ENCODE measurements around the gene HRH2.
"Not testable (repeated sequence)": the region's sequence is repeated elsewhere in the genome, so short reads cannot be mapped to it uniquely, and the experiment has no call there.

The HRH2 gene

DNA sequence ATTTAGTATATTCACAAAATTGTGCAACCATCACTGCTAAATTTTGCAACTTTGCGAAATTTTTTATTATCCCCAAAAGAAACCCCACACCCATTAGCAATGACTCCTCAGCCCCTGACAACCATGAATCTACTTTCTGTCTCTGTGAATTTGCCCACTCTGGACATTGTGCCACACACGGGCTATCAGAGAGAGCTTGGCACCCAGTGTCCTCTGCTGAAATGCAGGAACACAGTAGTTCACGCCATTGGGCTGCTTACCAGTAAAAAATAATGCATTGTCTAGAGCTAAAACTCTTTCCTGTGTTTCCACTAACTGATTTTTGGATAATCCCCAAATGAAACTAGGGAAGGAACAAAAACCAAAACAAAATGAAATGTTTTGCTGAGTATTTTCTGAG, 60.0 kb downstream of the HRH2 start:
- no peak for DNase-seq

DNA sequence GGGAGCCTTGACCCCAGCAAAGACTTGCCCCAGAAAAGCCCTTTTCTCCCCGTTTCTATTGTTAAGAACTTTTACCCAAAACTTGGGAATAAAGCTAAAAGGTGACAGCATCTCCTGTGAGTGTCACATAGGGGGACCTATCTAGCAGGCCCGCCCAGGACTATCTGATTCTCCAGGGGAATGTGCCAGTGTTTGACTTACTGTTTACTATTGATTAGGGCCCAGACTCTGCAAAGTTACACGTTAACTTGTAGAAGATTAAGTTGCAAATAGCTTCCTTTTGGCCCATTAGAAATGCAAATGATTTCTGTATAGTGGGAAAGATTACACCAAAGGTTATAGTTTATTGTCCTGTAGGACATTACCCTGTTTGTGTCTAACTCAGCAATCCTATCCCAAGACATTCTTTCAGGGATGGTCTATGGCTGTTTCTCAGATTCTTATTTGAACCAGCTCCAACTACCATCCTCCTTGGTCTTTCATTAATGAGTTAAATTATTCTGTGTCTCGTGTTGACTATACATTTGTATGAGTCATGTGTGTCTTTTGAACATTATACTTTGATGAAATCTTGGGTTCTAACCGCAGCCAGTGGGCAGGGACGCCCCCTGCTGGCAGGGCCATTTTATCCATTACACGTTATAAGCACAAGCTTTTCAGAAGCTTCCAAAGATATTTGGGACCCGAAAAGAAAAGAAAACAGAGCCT, 60.7 kb downstream of the HRH2 start:
- DNase-seq: peak; percentile 81

DNA sequence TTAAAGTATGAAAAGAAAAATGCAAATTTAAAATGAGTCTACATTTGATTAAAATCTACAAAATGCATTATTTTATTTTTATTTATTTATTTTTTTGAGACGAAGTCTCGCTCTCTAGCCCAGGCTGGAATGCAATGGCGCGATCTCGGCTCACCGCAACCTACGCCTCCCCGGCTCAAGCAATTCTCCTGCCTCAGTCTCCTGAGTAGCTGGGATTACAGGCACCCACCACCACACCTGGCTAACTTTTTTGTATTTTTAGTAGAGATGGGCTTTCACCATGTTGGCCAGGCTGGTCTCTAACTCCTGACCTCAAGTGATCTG, 61.2 kb downstream of the HRH2 start:
- not testable (repeated sequence) for DNase-seq

DNA sequence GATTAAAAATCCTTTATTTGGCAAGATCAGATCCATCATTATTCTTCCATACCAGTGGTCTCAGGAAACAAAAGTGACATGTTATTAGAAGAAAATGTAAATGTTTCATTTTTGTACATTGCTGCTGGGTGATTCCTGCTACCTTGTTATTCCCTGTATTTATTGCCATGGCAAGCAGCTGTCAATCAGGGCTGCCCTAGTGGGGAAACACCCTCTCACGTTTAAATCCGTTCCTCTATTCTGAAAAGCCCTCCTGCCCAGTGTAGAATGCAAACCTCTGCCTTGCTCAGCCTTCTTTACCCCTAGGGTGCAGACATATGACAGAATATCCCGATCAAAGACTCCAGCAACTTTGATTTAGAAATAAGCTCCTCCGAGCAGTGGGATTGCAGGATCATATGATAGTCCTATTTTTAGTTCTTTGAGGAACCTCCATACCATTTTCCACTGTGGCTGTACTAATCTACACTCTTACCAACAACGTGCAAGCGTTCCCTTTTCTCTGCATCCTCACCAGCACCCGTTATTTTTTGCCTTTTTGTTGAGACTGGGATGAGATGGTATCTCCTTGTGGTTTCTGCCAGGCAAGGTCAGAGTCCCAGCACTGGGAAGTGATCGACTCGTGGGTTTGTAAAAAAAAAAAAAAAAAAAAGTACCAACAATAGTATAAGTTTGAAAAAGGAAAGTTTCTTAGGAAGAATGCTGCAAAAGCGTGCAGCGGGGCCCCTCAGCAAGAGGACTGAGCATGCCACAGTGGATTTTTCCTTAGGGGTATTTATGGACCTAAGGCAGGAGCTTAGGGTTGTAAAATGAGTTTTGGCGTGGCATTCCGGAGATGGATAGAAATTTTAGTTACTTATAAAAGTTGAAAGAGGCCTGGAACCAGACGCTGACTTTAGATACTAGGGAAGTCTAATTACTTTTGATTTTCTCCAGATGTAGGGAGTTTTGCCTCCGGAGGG, 66.7 kb downstream of the HRH2 start:
- no peak for DNase-seq

DNA sequence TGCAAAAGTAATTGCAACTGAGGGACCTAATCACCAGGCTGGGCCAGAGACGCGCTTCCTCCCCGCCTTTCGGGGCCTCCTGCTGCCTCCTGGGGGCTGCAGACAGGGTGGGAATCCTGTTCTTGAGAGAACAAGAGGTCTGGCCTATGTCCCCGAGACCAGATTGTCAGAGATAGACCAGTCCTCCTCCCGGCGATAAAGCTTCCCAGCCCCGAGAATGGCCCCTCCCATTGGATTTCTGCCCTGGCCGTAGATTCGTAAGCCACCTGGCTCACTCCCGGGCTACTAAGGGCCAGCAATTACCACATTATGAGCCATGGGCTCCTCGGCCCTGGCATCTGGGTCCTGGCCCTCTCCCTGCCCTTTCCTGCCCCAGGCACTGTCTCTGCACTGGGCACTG, 70.4 kb downstream of the HRH2 start:
- no peak for DNase-seq

DNA sequence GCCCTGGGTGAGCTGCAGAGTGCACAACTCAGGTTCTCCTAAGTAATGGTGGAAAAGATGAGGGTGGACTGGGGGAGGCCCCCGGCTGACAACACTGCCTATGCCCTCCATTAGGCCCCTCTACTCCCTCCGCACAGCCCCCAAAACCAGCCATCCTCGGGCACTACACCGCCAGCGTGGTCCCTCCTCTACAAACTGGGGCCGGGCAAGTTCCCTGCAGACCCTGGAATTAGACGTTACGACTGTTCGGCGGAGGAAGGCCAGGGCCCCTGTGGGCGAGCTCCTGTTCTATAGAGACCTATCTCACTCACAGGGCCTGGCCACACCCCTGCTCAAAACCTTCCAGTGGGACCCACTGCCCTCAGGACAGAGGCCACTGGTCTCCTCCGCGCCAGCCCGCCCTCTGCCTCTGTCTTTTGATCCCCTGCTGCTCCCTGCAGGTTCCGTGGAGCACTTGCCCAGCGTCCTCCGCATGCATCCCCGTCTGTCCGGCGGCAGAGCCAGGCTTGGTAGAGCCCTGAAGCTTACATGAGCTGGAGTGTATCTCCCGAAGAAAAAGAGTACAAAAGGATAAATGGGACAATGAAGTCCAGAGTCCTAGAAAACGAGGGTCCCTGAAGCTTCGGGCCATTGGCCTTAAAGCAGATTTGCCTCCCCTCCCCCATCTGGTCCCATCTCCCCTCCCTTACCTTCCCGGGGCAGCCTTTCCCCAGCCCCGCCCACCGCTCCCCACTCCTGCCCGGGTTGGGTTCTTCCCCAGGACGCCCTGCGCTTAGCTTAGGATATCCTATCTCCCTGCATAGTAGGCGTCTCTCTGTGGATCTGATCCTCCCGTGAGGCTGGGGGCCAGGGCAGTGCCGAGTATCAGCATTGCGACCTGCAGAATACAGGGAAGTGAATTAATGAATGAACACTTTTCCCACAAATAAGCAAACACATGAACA, 71.3 kb downstream of the HRH2 start:
- DNase-seq: peak; percentile 40

DNA sequence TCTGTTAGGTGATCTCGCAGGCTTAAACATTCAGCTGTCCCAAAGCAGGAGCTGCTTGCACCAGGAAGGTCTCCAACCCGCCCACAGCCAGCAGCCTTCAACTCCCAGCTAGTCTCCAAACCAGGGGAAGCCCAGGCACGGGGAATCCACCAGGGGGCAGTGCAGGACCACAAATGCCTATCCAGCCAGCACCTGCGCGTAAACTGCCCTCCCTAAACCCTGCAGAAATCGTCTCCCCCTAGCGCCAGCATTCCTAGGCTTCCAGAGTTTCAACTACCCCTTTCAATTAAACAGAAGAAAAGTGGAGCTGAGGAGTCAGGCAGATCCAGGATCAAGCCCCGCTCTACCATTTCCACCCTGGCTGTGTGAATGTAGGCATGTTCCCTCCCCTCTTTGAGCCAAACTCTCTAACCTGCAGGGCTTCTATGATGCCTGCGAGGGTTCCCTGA, 72.0 kb downstream of the HRH2 start:
- DNase-seq: peak; percentile 91

DNA sequence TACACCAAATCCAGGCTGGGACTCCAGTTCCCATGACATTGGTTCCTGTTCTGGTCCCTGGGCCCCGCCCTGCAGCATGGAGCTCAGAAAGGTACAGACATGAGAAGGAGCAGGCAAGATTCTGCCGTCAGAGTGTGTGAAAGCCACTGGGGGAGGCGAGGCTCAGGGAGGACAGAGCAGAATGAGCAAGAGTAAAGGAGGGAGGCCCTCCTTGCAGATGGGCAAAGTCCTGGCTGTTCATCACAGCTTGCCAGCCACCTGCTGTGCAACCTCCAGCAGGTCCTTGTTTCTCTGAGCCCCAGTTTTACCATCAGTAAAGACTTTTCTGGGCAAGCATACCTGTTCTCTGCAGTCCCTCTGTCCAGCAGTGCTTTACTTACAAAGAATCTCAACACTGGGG, 73.3 kb downstream of the HRH2 start:
- DNase-seq: no peak

DNA sequence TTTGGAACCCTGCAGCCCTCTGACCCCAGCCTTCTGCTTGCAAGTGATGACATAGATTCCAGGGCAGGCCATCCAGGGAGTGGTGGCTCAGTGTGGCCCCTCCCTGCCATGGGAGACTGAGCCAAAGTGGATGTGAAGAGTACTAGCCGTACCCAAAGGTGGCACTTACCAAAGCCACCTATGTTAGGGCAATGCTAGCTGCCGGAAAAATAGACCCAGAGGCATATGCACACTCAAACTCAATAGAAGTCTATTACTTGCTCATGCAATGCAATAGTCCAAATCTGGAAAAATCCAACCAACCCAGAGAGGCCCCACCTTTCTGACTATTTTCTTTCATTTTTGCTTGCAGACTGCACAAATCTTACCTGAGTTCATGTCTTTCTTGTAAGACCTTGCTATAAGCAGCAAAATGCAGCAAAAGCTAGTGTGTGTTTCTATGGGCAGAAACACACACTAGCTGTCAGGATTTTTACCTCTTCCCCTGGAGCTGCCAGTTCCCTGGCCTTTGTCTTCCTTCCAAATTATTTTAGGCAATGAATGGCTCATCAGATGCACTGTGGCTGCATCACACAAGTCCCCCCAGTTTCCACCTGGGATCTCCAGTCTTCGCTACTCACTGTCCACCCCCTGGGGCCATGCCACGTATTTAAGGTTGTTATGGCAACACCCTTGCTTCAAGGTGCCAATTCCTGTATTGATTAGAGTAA, 74.0 kb downstream of the HRH2 start:
- no peak for DNase-seq

DNA sequence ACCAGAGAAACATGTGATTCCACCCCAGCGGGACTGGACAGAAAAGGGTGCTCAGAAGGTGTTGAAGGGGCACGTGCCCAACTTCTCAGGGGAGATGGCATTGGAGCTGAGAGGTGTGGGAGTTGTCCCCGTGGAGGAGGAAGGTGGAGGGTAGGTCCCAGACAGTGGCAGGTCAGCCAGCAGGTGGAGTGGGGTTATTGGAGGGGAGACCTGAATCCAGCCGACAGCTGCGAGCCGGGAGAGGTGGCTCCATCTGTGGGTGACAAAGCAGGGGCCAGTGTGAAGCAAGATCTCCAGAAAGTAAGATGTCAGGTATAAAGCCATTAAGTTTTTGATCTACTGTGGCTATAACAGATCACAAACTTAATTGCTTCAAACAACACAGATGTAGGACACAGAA, 75.1 kb downstream of the HRH2 start:
- no peak for DNase-seq

DNA sequence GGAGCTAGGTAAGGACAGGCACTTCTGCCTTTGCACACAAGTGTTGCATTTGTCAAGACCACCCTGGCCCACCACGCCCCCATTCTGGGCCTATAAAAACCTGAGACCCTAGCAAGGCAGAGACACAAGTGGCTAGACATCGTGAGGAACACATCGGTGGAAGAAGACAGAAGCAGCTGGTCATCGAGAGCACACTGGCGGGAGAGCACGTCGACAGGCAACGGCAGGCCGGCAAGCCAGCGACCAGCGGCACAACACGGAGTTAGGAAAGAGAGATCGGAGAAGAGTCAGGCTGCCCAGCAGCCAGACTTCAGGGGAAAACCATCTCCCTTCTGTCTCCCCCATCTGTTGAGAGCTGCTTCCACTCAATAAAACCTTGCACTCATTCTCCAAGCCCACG, 76.1 kb downstream of the HRH2 start:
- no peak for DNase-seq

DNA sequence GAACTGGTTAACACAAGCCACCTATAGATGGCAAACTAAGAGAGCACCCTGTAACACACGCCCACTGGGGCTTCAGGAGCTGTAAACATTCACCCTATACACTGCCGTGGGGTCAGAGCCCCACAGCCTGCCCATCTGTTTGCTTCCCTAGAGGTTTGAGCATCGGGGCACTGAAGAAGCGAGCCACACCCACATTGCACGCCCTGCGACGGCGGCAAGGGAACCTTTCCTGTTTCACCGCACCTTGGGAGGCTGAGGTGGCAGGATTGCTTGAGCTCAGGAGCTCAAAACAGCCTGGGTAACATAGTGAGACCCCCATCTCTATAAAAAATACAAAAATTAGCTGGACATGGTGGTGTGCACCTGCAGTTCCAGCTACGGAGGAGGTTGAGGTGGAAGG, 76.6 kb downstream of the HRH2 start:
- no peak for DNase-seq

DNA sequence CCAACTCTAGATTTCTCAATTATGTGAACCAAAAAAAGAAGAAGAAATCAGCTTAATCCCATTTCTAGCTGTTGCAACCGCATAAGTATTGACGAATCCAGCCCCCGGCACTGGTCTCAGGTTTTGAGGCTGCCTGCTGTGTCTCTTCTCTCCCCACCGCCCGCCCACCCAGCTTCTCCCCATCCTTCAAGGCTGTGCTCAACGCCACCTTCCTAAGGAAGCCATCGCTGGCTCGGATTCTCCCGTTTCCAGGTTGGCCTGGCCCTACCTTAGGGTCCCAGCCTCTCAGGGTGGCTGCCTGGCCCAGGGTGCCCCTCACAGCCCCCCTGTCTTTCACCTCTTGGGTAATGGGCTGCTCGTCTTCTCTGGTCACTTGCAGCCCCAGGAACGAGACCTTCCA, 77.8 kb downstream of the HRH2 start:
- DNase-seq: no peak

DNA sequence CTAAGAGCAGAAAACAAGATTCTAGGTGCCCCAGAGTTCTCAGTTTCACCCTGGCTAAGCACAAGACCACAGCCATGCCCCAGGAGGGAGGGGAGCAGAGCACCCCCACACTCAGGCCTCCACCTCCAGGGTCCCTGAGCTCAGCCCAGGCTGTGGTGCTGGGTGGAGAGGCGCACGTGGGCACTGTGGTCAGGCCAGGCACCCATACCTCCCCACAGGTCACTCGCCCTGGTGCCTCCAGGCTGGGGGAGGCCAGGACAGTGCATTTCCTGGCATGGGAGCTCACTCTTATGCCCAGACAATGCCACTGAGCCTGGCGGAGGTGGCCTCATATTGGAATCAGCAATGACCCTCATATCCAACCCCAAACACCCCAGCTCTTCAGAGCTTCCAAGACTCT, 78.8 kb downstream of the HRH2 start:
- DNase-seq: no peak

DNA sequence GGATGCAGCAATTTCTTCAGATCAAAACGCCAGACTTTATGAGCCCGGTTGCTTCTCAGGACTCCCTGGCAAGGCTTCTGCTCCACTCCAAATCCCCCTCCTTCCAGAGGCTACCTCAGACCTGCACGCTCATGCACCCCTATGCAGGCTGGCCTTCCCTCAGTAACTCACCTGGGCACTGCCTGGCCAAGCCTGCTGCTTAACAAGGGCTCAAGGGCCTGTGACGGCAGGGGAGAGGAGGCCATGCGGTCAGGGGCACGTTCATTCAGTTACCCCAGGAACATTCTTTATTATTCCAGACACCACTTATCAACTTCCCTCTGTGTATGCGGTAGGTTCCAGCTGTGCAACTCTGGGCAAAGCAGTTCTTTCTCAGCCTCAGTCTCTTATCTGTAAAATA, 79.6 kb downstream of the HRH2 start:
- no peak for DNase-seq

DNA sequence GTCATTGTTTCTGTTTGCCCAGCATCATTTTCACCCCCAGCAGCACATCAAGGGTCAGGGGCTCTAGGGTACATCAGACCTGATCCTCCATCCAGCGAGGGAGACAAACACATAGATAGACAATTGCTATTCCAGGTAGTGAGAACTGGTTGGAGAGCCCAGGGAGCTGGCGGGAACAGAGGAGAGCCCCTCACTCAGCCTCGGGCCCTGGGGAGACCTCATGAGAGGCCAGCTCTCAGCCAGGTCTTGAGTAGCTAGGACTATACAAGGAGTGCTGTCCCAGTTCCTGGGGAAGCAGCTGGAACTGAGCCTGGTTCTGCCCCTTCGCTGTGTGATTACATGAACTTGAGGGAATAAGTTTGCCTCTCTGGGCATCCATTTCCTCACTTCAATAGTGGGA, 80.3 kb downstream of the HRH2 start:
- DNase-seq: no peak

DNA sequence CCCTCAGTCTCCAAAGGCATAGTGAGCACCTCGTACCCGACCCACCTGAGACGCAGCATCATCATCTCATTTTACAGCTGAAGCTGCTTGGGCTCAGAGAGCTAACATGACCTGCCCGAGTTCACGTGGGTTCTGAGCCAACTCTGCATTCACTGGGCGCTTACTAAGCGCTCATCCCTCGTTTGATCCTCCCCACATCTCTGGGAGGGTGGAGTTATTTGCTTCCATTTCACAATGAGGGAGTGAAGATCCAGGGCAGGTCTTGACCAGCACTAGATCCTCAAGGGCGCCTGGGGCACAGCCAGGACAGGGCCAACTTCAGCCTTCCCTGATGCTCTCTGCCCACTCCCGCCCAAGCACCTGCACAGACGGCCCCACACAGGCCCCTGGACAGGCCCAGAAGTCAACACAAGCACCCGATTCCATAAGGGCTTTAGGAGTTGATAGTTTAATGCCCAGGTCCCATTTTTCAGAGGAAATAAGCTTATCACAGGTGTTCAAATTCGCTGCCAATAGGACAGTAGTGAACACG, 80.8 kb downstream of the HRH2 start:
- DNase-seq: no peak

DNA sequence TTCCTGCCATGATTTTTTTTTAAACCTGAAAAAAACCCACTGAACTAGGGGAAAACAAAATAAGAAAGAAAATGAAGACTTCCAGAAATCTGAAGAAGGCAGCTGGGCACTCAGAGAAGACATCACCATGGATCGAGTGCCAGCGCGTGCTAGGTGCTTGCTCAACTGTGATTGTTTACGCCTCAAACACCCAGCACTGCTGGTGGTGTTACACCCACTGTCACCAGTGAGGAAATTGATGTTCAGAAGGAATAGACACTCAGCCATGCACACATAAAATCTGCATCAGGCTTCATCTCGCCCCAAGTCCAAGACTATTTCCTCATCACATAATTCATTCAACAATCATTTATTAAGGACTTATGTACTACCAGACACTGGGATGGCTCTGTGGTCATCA, 82.1 kb downstream of the HRH2 start:
- DNase-seq: no peak

DNA sequence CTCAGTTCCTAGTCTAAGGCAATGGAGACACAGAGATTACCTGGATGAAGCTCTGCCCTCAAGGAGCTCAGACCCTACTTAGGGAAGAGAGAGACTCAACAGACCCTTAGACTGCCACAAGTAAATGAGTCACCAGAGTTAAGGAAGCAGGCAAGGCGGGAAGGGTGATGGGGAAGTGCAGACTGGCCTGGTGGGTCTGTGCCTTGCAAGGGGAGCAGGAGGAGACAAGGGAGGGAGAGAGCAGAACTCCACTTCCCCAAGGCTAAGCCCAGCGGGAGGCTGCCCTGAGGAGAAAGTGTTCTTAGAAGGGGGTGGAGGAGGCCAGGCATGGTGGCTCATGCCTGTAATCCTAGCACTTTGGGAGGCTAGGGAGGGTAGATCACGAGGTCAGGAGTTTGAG, 83.7 kb downstream of the HRH2 start:
- DNase-seq: no peak

DNA sequence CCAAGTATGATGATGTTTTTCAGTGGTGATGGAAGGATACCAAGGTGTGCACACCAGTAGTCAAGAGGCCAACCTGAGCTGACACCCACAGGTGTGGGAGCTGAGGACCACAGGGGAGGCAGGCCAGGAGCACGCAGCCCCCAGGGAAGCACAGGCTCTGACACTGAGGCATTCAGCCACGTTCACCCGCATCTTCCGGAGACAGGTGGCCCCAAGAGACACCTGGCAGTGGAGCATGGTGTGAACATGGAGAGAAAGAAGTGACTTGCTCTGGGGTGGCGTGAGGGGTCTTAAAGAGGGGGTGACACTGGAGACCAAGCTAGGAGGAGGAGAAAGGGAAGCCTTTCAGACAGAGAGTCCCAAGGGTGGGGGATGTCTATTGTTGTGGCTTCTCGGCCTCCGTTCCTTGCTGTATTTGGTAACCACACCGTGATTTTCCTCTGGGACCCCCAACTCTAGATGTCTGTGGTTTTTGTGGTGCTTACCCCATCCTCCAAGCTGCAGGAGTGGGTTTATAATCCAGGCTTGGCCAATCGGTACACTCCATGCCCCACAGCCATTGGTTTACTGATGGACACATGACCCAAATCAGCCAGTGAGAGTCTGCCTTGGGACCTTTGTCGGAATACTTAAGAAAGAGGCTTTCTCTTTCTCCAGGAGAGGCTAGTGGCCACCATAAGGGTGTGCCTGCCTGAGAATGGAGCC, 84.6 kb downstream of the HRH2 start:
- DNase-seq: no peak

DNA sequence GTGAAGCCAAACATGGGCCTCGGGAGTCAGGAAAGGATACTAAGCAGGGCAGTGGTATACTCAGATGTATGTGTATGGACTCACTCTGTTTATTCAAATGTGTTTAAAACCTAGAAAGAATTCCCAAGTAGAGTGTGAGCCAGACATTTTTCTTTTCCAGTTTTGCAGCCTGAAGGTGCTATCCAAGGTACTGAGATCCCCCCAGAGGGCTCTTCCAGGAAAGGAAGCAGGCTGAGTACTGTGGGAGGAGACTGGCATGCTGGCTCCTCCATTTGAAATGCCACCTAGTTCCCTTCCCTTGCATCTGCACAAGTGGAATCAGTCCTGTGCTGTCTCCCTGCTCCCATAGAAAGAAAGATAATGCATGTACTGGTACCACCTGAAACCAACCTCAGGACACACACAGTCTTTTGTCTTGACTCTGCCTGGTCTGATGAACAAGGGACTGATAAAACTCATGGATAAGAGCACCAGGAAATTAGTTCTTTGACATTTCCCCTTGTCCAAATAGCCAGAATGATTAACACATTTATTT, 85.9 kb downstream of the HRH2 start:
- no peak for DNase-seq
